Measurements from ENCODE around the gene GPSM3. TPM values are rescaled to one million over a fixed set of nuclear protein-coding genes. Genes with fewer than 3 reads are reported as not detected.

Gene GPSM3
- total RNA-seq, 1 experiment from 2014 or later, result 11.8 TPM

DNA sequence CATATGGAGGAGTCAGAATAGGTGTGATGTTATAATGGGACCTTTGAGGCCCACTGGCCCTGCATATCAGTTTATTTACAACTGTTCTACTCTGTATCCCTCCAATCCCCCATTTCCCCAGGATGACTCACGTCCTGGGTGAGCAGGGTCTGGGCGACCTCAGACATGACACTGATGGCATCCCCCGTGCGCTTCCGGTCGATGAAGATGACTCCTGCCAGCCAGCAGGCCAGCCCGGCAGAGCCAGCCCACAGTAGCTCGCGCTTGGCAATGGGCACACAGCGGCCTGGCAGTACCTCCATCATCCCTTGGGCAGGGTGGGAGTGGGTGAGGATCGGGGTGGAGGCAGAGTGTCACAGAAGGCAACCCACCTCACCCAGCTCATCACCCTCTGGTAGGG lies 22.1 kb downstream of the GPSM3 start:
- WGBS (ENCODE audit: extremely low coverage, insufficient read length, low lambda C conversion rate), result no CpG with 5 or more reads among the region's 11 CpGs

More for the DNA sequence above, 22.1 kb downstream of the GPSM3 start:
- H3K27ac ChIP-seq (ENCODE audit: insufficient read length, low read depth, low read length), result no peak overlapping the region
- no peaks in the 10 kb centered on the region for H3K27me3 ChIP-seq (ENCODE audit: insufficient read depth, low read length)
- H2AFZ ChIP-seq (ENCODE audit: low read length), result no peak overlapping the region
- Mint-ChIP-seq H3K9me3 (no peaks in the 10 kb centered on the region), H3K27ac (no peak overlapping the region), H3K36me3 (ENCODE audit: insufficient read depth in 1 of 3, low read depth in 3 of 3) (peaks cover 38 to 64% (median 52%) of the 10 kb centered on the region in 3 experiments), H3K4me3 (no peak overlapping the region), H3K4me1 (peaks cover 27 to 31% of the 10 kb centered on the region in 2 experiments), H3K27me3 (ENCODE audit: low read depth) (no peaks in the 10 kb centered on the region; the same call in 1 of the 2 replicates)
- no peak overlapping the region for H2BK120ac ChIP-seq (ENCODE audit: low read depth, low read length, poor library complexity, severe bottlenecking)
- H3K79me1 ChIP-seq (ENCODE audit: insufficient read depth, low read depth, low read length, poor library complexity, severe bottlenecking), result no peaks in the 10 kb centered on the region
- no peak overlapping the region for H4K5ac ChIP-seq (ENCODE audit: insufficient read length, low read depth, low read length)
- no peak overlapping the region for H3K18ac ChIP-seq (ENCODE audit: insufficient read length, low read depth, low read length)
- peaks cover 2% of the 10 kb centered on the region for H3K23me2 ChIP-seq (ENCODE audit: insufficient read length, low read depth, low read length, poor library complexity, severe bottlenecking)
- no peaks in the 10 kb centered on the region for H3K9me3 ChIP-seq (ENCODE audit: control insufficient read depth, low read depth, low read length)
- no peak overlapping the region for H3K9ac ChIP-seq (ENCODE audit: extremely low read depth, insufficient read length, low read length)
- TF ChIP-seq, protein P1, sequence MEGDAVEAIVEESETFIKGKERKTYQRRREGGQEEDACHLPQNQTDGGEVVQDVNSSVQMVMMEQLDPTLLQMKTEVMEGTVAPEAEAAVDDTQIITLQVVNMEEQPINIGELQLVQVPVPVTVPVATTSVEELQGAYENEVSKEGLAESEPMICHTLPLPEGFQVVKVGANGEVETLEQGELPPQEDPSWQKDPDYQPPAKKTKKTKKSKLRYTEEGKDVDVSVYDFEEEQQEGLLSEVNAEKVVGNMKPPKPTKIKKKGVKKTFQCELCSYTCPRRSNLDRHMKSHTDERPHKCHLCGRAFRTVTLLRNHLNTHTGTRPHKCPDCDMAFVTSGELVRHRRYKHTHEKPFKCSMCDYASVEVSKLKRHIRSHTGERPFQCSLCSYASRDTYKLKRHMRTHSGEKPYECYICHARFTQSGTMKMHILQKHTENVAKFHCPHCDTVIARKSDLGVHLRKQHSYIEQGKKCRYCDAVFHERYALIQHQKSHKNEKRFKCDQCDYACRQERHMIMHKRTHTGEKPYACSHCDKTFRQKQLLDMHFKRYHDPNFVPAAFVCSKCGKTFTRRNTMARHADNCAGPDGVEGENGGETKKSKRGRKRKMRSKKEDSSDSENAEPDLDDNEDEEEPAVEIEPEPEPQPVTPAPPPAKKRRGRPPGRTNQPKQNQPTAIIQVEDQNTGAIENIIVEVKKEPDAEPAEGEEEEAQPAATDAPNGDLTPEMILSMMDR (conservative IDR thresholded peaks at IDR 0.05), result no peak
- no peak overlapping the region for H3T11ph ChIP-seq (ENCODE audit: low read length)
- peaks cover 2% of the 10 kb centered on the region for H4K20me1 ChIP-seq (ENCODE audit: control insufficient read depth, insufficient read depth, insufficient read length)
- H3K4me1 ChIP-seq (ENCODE audit: insufficient read depth, low read length), result peaks cover 7% of the 10 kb centered on the region
- no peak overlapping the region for H2BK12ac ChIP-seq (ENCODE audit: insufficient read length, low read depth, low read length)
- H2AK5ac ChIP-seq (ENCODE audit: insufficient read length, low read length), result no peak overlapping the region
- no peak overlapping the region for H2BK20ac ChIP-seq (ENCODE audit: low read depth, low read length, poor library complexity, severe bottlenecking)
- H3K4me2 ChIP-seq (ENCODE audit: insufficient read depth, insufficient read length, low read length), result no peak overlapping the region
- no peak overlapping the region for H2BK15ac ChIP-seq (ENCODE audit: low read depth, low read length)
- H3K4ac ChIP-seq (ENCODE audit: low read depth, low read length), result no peak overlapping the region
- H2BK5ac ChIP-seq (ENCODE audit: insufficient read length, low read length), result no peak overlapping the region
- no peak overlapping the region for H4K91ac ChIP-seq (ENCODE audit: insufficient read length, low read depth, low read length)
- no peak overlapping the region for H4K8ac ChIP-seq (replicated peaks; ENCODE audit: insufficient read length, low read depth, low read length)
- H3K56ac ChIP-seq (ENCODE audit: insufficient read length, low read depth, low read length), result no peak overlapping the region
- H3K23ac ChIP-seq (ENCODE audit: insufficient read length, low read depth, low read length), result no peak overlapping the region
- H3K14ac ChIP-seq (ENCODE audit: insufficient read depth, low read length), result no peak overlapping the region
- DNase-seq, result no peak
- H3K79me2 ChIP-seq (ENCODE audit: insufficient read depth, low read length), result peaks cover 15% of the 10 kb centered on the region; the same call in 1 of the 2 replicates

Data from H9 (cell line).